Endothelial cell of umbilical vein (primary cell): ENCODE results near the gene SPOP. TPM values are rescaled to one million over a fixed set of nuclear protein-coding genes. Genes with fewer than 3 reads are reported as not detected.

Source experiments
- BruUV-seq: library from RNA; stranded (reverse); fragments of 400-500 nt; replicated peaks from 2 replicates; lab custom pipeline; 2021; lab: Mats Ljungman, UMichigan
- CTCF ChIA-PET: fragments of 300-600, 350-600 bp; sonication (Branson Sonifier 250); formaldehyde crosslinking; loops from one replicate; lab custom pipeline; 2021; ENCODE audit warnings: antibody characterized with exemption, inconsistent platforms; lab: Charles Lee
- POLR2A ChIA-PET: fragments of 300-600, 350-600 bp; sonication (Branson Sonifier 250); formaldehyde crosslinking; loops from one replicate; lab custom pipeline; 2021; ENCODE audit warnings: antibody characterized with exemption, inconsistent platforms; lab: Charles Lee
- DNase-seq: peaks from one replicate; pipeline ENCODE4 v3.0.0-alpha.2; 2011; ENCODE audit warnings: low read depth, low spot score
- FAIRE-seq: peaks from 2 replicates; lab custom pipeline; 2011; peaks lifted over from hg19 to GRCh38; lab: Jason Lieb, UNC
- H2AFZ ChIP-seq: 2 replicates; pipeline ENCODE4 v1.6.0; 2012; ENCODE audit warnings: low read depth, low read length, control low read depth, inconsistent platforms
- H3K27ac ChIP-seq: 2 replicates; pipeline ENCODE4 v1.5.1; 2011; ENCODE audit warnings: low read depth, mild to moderate bottlenecking, control low read depth, low read length, moderate library complexity; ENCODE audit not compliant: insufficient read depth
- H3K27me3 ChIP-seq, 2 experiments: 2 replicates each; pipeline versions ENCODE4 v1.6.0 to v1.6.1; 2011; ENCODE audit warnings: low read length in 2 of 2, mixed read lengths in 1 of 2; ENCODE audit not compliant: control insufficient read depth in 2 of 2, insufficient read depth in 2 of 2
- H3K36me3 ChIP-seq, 2 experiments: 2 replicates in 1 of 2; 3 replicates in 1 of 2; pipeline ENCODE4 v1.5.1; 2011; ENCODE audit warnings: low read length in 2 of 2, mild to moderate bottlenecking in 1 of 2, moderate library complexity in 1 of 2; ENCODE audit not compliant: control insufficient read depth in 2 of 2, insufficient read depth in 2 of 2; ENCODE audit errors: extremely low read depth in 1 of 2
- H3K4me1 ChIP-seq: 3 replicates; pipeline ENCODE4 v1.5.1; 2011; ENCODE audit warnings: mild to moderate bottlenecking, low read length; ENCODE audit not compliant: control insufficient read depth, insufficient read depth; ENCODE audit errors: extremely low read depth
- H3K4me2 ChIP-seq: 2 replicates; pipeline ENCODE4 v1.6.1; 2011; ENCODE audit warnings: low read length, control low read depth, mixed read lengths; ENCODE audit not compliant: insufficient read depth
- H3K4me3 ChIP-seq, 3 experiments: fragments of 200-600 bp in 1 of 3; sonication (generic), shearing (Covaris generic) in 1 of 3; replicated peaks in 1 of 3; 2 replicates each; pipeline ENCODE4 v1.5.1; 2011 to 2016; ENCODE audit warnings: control low read depth in 3 of 3, low read length in 3 of 3, mild to moderate bottlenecking in 2 of 3, inconsistent platforms in 1 of 3, low read depth in 1 of 3, moderate library complexity in 1 of 3; ENCODE audit not compliant: insufficient read depth in 1 of 3
- H3K79me2 ChIP-seq: 2 replicates; pipeline ENCODE4 v1.6.0; 2012; ENCODE audit warnings: low read length, inconsistent platforms; ENCODE audit not compliant: control insufficient read depth, insufficient read depth
- H3K9ac ChIP-seq: replicated peaks from 2 replicates; pipeline ENCODE3; 2011; ENCODE audit warnings: low read length, control low read depth; ENCODE audit not compliant: insufficient read depth; ENCODE audit errors: extremely low read depth
- H3K9me1 ChIP-seq: replicated peaks from 3 replicates; pipeline ENCODE4 v1.6.0; 2011; ENCODE audit warnings: mild to moderate bottlenecking, low read length; ENCODE audit not compliant: control insufficient read depth, insufficient read depth; ENCODE audit errors: extremely low read depth
- H3K9me3 ChIP-seq: replicated peaks from 2 replicates; pipeline ENCODE4 v1.5.1; 2012; ENCODE audit warnings: low read length, inconsistent platforms; ENCODE audit not compliant: control insufficient read depth, insufficient read depth
- H4K20me1 ChIP-seq: replicated peaks from 2 replicates; pipeline ENCODE3; 2011; ENCODE audit warnings: mild to moderate bottlenecking, low read length; ENCODE audit not compliant: control insufficient read depth, insufficient read depth; ENCODE audit errors: extremely low read depth
- CTCF ChIP-seq, 2 donors: IDR thresholded peaks; 1 replicate in 1 of 2; 2 replicates in 1 of 2; pipeline ENCODE4 v1.5.1; 2011; ENCODE audit warnings: low read length in 2 of 2, mild to moderate bottlenecking in 2 of 2, moderate library complexity in 2 of 2, control low read depth in 1 of 2, inconsistent platforms in 1 of 2, low read depth in 1 of 2; ENCODE audit not compliant: insufficient read depth in 1 of 2; ENCODE audit errors: extremely low read depth in 1 of 2
- EZH2 ChIP-seq: IDR thresholded peaks from 2 replicates; pipeline ENCODE4 v1.6.1; 2012; ENCODE audit warnings: borderline replicate concordance, low read depth, mild to moderate bottlenecking, moderate library complexity, low read length, inconsistent platforms; ENCODE audit not compliant: severe bottlenecking
- FOS ChIP-seq: IDR thresholded peaks from 2 replicates; pipeline ENCODE4 v1.6.1; 2011; ENCODE audit warnings: mild to moderate bottlenecking, low read length, moderate library complexity, borderline replicate concordance; ENCODE audit not compliant: insufficient read depth
- GATA2 ChIP-seq: IDR thresholded peaks from 2 replicates; pipeline ENCODE4 v1.7.0; 2011; ENCODE audit warnings: low read depth, mild to moderate bottlenecking, moderate library complexity, mixed read lengths, low read length; ENCODE audit not compliant: insufficient read length, insufficient read depth
- JUN ChIP-seq: IDR thresholded peaks from 2 replicates; pipeline ENCODE4 v1.6.1; 2011; ENCODE audit warnings: borderline replicate concordance, low read depth; ENCODE audit not compliant: insufficient read length, insufficient read depth
- MAX ChIP-seq: IDR thresholded peaks from 2 replicates; pipeline ENCODE4 v1.6.1; 2011; ENCODE audit not compliant: insufficient read depth, insufficient read length
- MYC ChIP-seq: IDR thresholded peaks from one replicate; pipeline ENCODE4 v1.6.1; 2011; ENCODE audit warnings: mild to moderate bottlenecking, low read depth, low read length
- POLR2A ChIP-seq: IDR thresholded peaks from 2 replicates; pipeline ENCODE4 v1.6.1; 2012; ENCODE audit warnings: low read depth, mild to moderate bottlenecking, control low read depth, low read length
- POLR2AphosphoS5 ChIP-seq: IDR thresholded peaks from 2 replicates; pipeline ENCODE4 v1.6.1; 2012; ENCODE audit warnings: low read depth, mild to moderate bottlenecking, control low read depth, low read length, moderate library complexity; ENCODE audit not compliant: insufficient read depth
- dilution Hi-C: fragments of 300-500 bp; cut with MboI; formaldehyde crosslinking; loops from one replicate; pipeline ENCODE4 v1.15.0; 2019; ENCODE audit warnings: low sequenced_read_pairs; ENCODE audit not compliant: extremely low pct_ligation_motif_present
- intact Hi-C: fragments of 100-400 bp; cut with micrococcal nuclease; formaldehyde crosslinking; loops from one replicate; pipeline ENCODE4 v1.10.0; 2022
- polyA plus RNA-seq, 4 experiments: library from polyadenylated mRNA; depleted of rRNA in 3 of 4; stranded (reverse) in 3 of 4; unstranded in 1 of 4; fragments of >200 nt; gene quantifications; 2 replicates each; pipeline versions ENCODE4 v1.2.1 to v1.2.3, GENCODE V29; 2011 to 2012; ENCODE audit warnings: missing spikeins in 1 of 4
- total RNA-seq: library from RNA; stranded (reverse); gene quantifications from 2 replicates; pipeline ENCODE4 v1.2.3, GENCODE V29; 2021

The SPOP gene
- total and polyA plus RNA-seq, 2 donors (not counting 3 experiments of a cell fraction or from before 2014, with no cell fraction given) = 46.9 to 61.0 TPM

- Histone ChIP-seq H3K9me1 (no peaks in the 10 kb centered on the region), H3K4me3 (no peak overlapping the region), H3K27me3 (no peaks in the 10 kb centered on the region), H3K36me3 (no peaks in the 10 kb centered on the region), H3K9me3 (no peaks in the 10 kb centered on the region), H3K9ac (no peak overlapping the region), H3K27ac (no peak overlapping the region), H2AFZ (no peak overlapping the region), H4K20me1 (no peaks in the 10 kb centered on the region), H3K4me2 (no peak overlapping the region), H3K4me1 (peaks cover 13% of the 10 kb centered on the region), H3K79me2 (no peaks in the 10 kb centered on the region)
- intact Hi-C loops = no loop called here
- DNase-seq (no peak), FAIRE-seq (no peak)
- POLR2A ChIA-PET = no interaction called here
- dilution Hi-C loops = no loop called here
- no TSS peak for BruUV-seq
- TF ChIP-seq POLR2AphosphoS5 = no peak
- no peak for TF ChIP-seq CTCF (IDR thresholded peaks at IDR 0.05; ENCODE audit: extremely low read depth in 1 of 2, insufficient read depth in 1 of 2, low read depth in 1 of 2, low read length in 2 of 2)
- TF ChIP-seq FOS = no peak
- TF ChIP-seq MAX = no peak
- TF ChIP-seq POLR2A = no peak
- TF ChIP-seq GATA2 = no peak
- TF ChIP-seq JUN = no peak
- TF ChIP-seq MYC = no peak
- no peak for TF ChIP-seq EZH2
- CTCF ChIA-PET = interaction anchor here (1.3 kb wide), 1 partner anchor 10 kb away, joined by 4 read pairs; no protein-coding TSS in a partner anchor
Observed at GRCh38 chr17:49580055-49580721, 97.7 kb downstream of the SPOP start.
